GM12891 (cell line): ENCODE measurements around the gene RALGPS1.

Experiments used
- DNase-seq: peaks from one replicate; pipeline ENCODE4 v3.0.0; 2011; ENCODE audit warnings: low spot score; ENCODE audit not compliant: insufficient read length
- FAIRE-seq: peaks from 2 replicates; lab custom pipeline; 2011; peaks lifted over from hg19 to GRCh38; lab: Jason Lieb, UNC
- PAX5 ChIP-seq: IDR thresholded peaks from 2 replicates; pipeline ENCODE4 v1.6.1; 2011; ENCODE audit warnings: low read length, moderate library complexity, mild to moderate bottlenecking; ENCODE audit not compliant: insufficient read depth, severe bottlenecking
- POLR2A ChIP-seq: IDR thresholded peaks from 2 replicates; pipeline ENCODE4 v1.6.1; 2011; ENCODE audit warnings: low read depth, low read length, control low read depth
- POLR2AphosphoS5 ChIP-seq: IDR thresholded peaks from 2 replicates; pipeline ENCODE4 v1.6.1; 2011; ENCODE audit warnings: low read depth, low read length, control low read depth
- POU2F2 ChIP-seq: IDR thresholded peaks from 2 replicates; pipeline ENCODE4 v1.6.1; 2011; ENCODE audit warnings: low read depth, mild to moderate bottlenecking, control low read depth, low read length, moderate library complexity
- SPI1 ChIP-seq: IDR thresholded peaks from 2 replicates; pipeline ENCODE4 v1.6.1; 2011; ENCODE audit warnings: low read depth, low read length, control low read depth
- TAF1 ChIP-seq: IDR thresholded peaks from 2 replicates; pipeline ENCODE4 v1.6.1; 2011; ENCODE audit warnings: low read depth, low read length, control low read depth

RALGPS1 gene

DNA sequence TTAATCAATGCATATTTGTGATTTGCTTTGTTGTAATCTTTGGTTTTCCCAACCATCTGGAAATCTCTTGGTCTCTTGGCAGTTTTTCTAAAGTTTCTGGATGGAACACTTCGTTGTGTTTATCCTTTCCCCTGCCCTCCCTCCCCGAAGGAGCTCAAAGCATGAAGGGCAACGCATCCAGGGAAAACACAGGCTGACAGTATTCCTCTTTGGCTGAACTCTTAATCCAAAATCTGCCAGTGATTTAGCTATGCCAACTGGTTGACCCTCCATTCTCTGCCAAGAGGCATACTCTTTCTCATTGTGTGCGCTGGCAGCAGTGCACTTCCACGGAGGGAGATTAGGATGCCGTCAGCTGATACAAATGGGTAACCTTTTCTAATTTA lies 33.6 kb upstream of the RALGPS1 start:
- no peak for FAIRE-seq
- TF ChIP-seq POU2F2 (no peak), TAF1 (no peak), SPI1 (no peak), POLR2AphosphoS5 (no peak), PAX5 (no peak), POLR2A (no peak)

GRCh38 chr9:126882746-126883145 lies 31.8 kb upstream of the RALGPS1 start:
- TF ChIP-seq POLR2AphosphoS5: no peak
- TF ChIP-seq SPI1: no peak
- TF ChIP-seq TAF1: no peak
- no peak for TF ChIP-seq POU2F2
- no peak for TF ChIP-seq POLR2A
- TF ChIP-seq PAX5: no peak
- FAIRE-seq: no peak
- no peak for DNase-seq

More for the DNA sequence above, 33.6 kb upstream of the RALGPS1 start:
- DNase-seq: no peak

DNA sequence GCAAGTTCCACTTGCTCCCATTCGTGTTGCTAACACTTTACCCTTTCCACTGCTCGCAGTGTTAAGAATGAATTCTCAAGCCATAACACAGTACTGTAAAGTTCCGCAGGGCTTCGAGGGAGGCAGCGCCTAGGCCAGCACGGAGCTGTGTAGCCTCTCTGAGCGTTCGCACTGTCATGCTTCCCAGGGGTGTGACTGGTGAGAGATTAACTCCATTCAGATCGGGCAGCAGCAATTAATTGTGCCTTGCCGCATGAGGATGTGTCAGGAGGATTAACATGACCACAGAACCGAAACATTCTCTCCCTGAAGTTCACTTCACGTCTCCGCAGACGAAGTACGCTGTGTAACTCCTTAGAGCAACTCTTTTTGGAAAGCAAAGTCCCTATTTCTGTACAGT lies 30.9 kb upstream of the RALGPS1 start:
- DNase-seq (no peak), FAIRE-seq (no peak)
- TF ChIP-seq POLR2AphosphoS5 (no peak), TAF1 (no peak), SPI1 (no peak), POU2F2 (no peak), PAX5 (no peak), POLR2A (no peak)

DNA sequence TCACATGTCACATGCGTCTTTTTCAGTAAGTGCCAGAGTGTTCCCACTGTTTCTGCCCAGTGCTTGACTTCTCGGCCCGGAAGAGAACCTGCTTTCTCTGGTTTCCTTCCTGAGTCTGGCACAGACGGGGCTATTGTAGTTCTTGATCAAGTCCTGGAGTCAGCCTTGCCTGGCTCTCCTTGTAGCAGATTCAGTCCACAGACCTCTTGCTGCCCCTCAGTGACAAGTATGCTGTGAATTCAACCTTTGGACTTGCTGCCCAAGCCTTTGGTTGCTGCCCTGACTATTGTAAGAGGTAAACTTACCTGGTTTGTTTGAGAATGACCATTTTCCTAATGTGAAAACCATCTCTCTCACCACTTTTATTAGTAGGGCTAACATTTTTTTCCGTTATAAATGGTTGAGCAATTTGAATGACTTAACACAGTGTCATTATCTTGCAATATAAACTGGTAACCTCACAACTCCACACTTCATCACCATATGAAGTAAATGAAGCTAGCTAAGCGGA lies 29.4 kb upstream of the RALGPS1 start:
- TF ChIP-seq POLR2AphosphoS5: no peak
- TF ChIP-seq TAF1: no peak
- no peak for TF ChIP-seq POU2F2
- no peak for TF ChIP-seq SPI1
- TF ChIP-seq PAX5: no peak
- TF ChIP-seq POLR2A: no peak
- no peak for FAIRE-seq
- DNase-seq: no peak

GRCh38 chr9:126886034-126886822 lies 28.4 kb upstream of the RALGPS1 start:
- DNase-seq: no peak
- no peak for TF ChIP-seq SPI1
- no peak for TF ChIP-seq PAX5
- TF ChIP-seq POLR2A: no peak
- TF ChIP-seq POLR2AphosphoS5: no peak
- no peak for TF ChIP-seq POU2F2
- no peak for TF ChIP-seq TAF1
- FAIRE-seq: no peak

GRCh38 chr9:126886897-126887296 lies 27.7 kb upstream of the RALGPS1 start:
- FAIRE-seq: no peak

GRCh38 chr9:126891676-126892075 lies 22.9 kb upstream of the RALGPS1 start:
- no peak for FAIRE-seq
- TF ChIP-seq PAX5 (no peak), POLR2AphosphoS5 (no peak), TAF1 (no peak), POU2F2 (no peak), POLR2A (no peak), SPI1 (no peak)

More at GRCh38 chr9:126886897-126887296, 27.7 kb upstream of the RALGPS1 start:
- no peak for DNase-seq
- TF ChIP-seq TAF1: no peak
- TF ChIP-seq POU2F2: no peak
- no peak for TF ChIP-seq POLR2A
- TF ChIP-seq PAX5: no peak
- TF ChIP-seq POLR2AphosphoS5: no peak
- TF ChIP-seq SPI1: no peak

GRCh38 chr9:126893079-126893478 lies 21.5 kb upstream of the RALGPS1 start:
- FAIRE-seq (no peak), DNase-seq (no peak)
- TF ChIP-seq POLR2AphosphoS5: no peak
- no peak for TF ChIP-seq PAX5
- no peak for TF ChIP-seq TAF1
- no peak for TF ChIP-seq POU2F2
- TF ChIP-seq SPI1: no peak
- no peak for TF ChIP-seq POLR2A

More at GRCh38 chr9:126891676-126892075, 22.9 kb upstream of the RALGPS1 start:
- DNase-seq: no peak

GRCh38 chr9:126894052-126894603 lies 20.5 kb upstream of the RALGPS1 start:
- no peak for FAIRE-seq
- DNase-seq: no peak
- no peak for TF ChIP-seq PAX5
- TF ChIP-seq SPI1: no peak
- TF ChIP-seq POU2F2: no peak
- no peak for TF ChIP-seq POLR2AphosphoS5
- no peak for TF ChIP-seq POLR2A

GRCh38 chr9:126902210-126902609 lies 12.4 kb upstream of the RALGPS1 start:
- FAIRE-seq (no peak), DNase-seq (no peak)
- no peak for TF ChIP-seq SPI1
- no peak for TF ChIP-seq TAF1
- TF ChIP-seq POLR2AphosphoS5: no peak
- TF ChIP-seq PAX5: no peak
- TF ChIP-seq POLR2A: no peak
- no peak for TF ChIP-seq POU2F2
